Gastrocnemius medialis (tissue), 4 donors: Measurements from ENCODE around the gene RPA3. TPM values are rescaled to one million over a fixed set of nuclear protein-coding genes. Genes with fewer than 3 reads are reported as not detected.

Experiments used
- ATAC-seq, 2 donors: fragments of 150-250 bp; one replicate each; pipeline ENCODE4 v1.9.1; 2016
- DNase-seq, 2 donors: peaks; one replicate each; pipeline ENCODE4 v3.0.0-alpha.2; 2019
- H3K27ac ChIP-seq, 4 donors: fragments of 200-600 bp; sonication (generic); 1 replicate in 1 of 4; 2 replicates in 3 of 4; pipeline ENCODE4 v1.5.1; 2016 to 2018; ENCODE audit warnings: mild to moderate bottlenecking in 2 of 4, moderate library complexity in 1 of 4
- H3K27me3 ChIP-seq, 3 donors: fragments of 200-600 bp; sonication (generic) in 2 of 3; 1 replicate in 1 of 3; 2 replicates in 2 of 3; pipeline versions ENCODE4 v1.5.1 to v1.6.0; 2016 to 2019; ENCODE audit warnings: mild to moderate bottlenecking in 1 of 3, moderate library complexity in 1 of 3
- H3K36me3 ChIP-seq, 2 donors: fragments of 200-600 bp; sonication (generic) in 1 of 2; one replicate each; pipeline ENCODE4 v1.5.1; 2017 to 2018
- H3K4me1 ChIP-seq, 2 donors: fragments of 200-600 bp; sonication (generic) in 1 of 2; one replicate each; pipeline ENCODE4 v1.5.1; 2016 to 2017; ENCODE audit warnings: mild to moderate bottlenecking in 2 of 2
- H3K4me3 ChIP-seq, 4 donors: fragments of 200-600 bp; sonication (generic) in 3 of 4; 1 replicate in 1 of 4; 2 replicates in 3 of 4; pipeline ENCODE4 v1.5.1; 2016 to 2019; ENCODE audit warnings: mild to moderate bottlenecking in 2 of 4
- H3K9me3 ChIP-seq, 3 donors: fragments of 200-600 bp; sonication (generic) in 2 of 3; 1 replicate in 1 of 3; 2 replicates in 2 of 3; pipeline ENCODE4 v1.5.1; 2016 to 2019
- CTCF ChIP-seq, 5 experiments: fragments of 450-650 bp in 3 of 5; fragments of 200-600 bp in 2 of 5; sonication (generic) in 2 of 5; IDR thresholded peaks in 4 of 5; conservative IDR thresholded peaks in 1 of 5; 1 replicate in 4 of 5; 2 replicates in 1 of 5; pipeline ENCODE4 v1.5.1; 2016 to 2019; ENCODE audit warnings: antibody characterized with exemption in 5 of 5, mild to moderate bottlenecking in 3 of 5, moderate library complexity in 3 of 5
- POLR2A ChIP-seq, 2 donors: fragments of 450-650 bp; IDR thresholded peaks; one replicate each; pipeline ENCODE4 v1.6.1; 2017; ENCODE audit warnings: antibody characterized with exemption in 2 of 2, mild to moderate bottlenecking in 2 of 2, moderate library complexity in 2 of 2
- in situ Hi-C, 4 donors: fragments of 200-750 bp; cut with MboI; loops; one replicate each; pipeline versions ENCODE4 v1.15.0 to v1.8.0; 2017; ENCODE audit warnings: low sequenced_read_pairs in 4 of 4
- intact Hi-C: fragments of 100-400 bp; cut with DNase I; formaldehyde crosslinking; loops from one replicate; pipeline ENCODE4 v1.15.1; 2023; ENCODE audit warnings: low total_unique reads
- total RNA-seq, 4 donors: library from RNA; depleted of rRNA; stranded (reverse); fragments of >200 nt; gene quantifications; one replicate each; pipeline versions ENCODE4 v1.1.0 to v1.2.3, GENCODE V29; 2016

RPA3 gene
- total RNA-seq, 4 donors from 2014 or later = 4.7 to 14.3 (median 12.5) TPM

- no peak for TF ChIP-seq CTCF (IDR thresholded peaks at IDR 0.05 in 4 of 5, conservative IDR thresholded peaks at IDR 0.05 in 1 of 5)
- no peak for TF ChIP-seq POLR2A (IDR thresholded peaks at IDR 0.05)
- no peaks in the 10 kb centered on the region for H3K36me3 ChIP-seq
- H3K4me1 ChIP-seq = peaks cover 0 to 19% of the 10 kb centered on the region in 2 donors
- no peaks in the 10 kb centered on the region for H3K9me3 ChIP-seq
- no peak for DNase-seq
- no peak overlapping the region for H3K4me3 ChIP-seq
- no peak overlapping the region for H3K27ac ChIP-seq
- H3K27me3 ChIP-seq = no peaks in the 10 kb centered on the region
- no peak for ATAC-seq
- in situ Hi-C loops = no loop called here
- intact Hi-C loops = no loop called here
These were observed 20.2 kb upstream of the RPA3 start for GRCh38 chr7:7738622-7739021.

- H3K36me3 ChIP-seq = no peaks in the 10 kb centered on the region
- no peak for TF ChIP-seq CTCF (IDR thresholded peaks at IDR 0.05 in 4 of 5, conservative IDR thresholded peaks at IDR 0.05 in 1 of 5)
- TF ChIP-seq POLR2A (IDR thresholded peaks at IDR 0.05) = no peak
- no peaks in the 10 kb centered on the region for H3K27me3 ChIP-seq
- DNase-seq = no peak
- peaks cover 0 to 19% of the 10 kb centered on the region in 2 donors for H3K4me1 ChIP-seq
- no peak for ATAC-seq
- in situ Hi-C loops (no loop called here), intact Hi-C loops (no loop called here)
- H3K9me3 ChIP-seq = no peaks in the 10 kb centered on the region
- H3K27ac ChIP-seq = no peak overlapping the region
- no peak overlapping the region for H3K4me3 ChIP-seq
These were observed 19.8 kb upstream of the RPA3 start for GRCh38 chr7:7738177-7738576.

- Histone ChIP-seq H3K27ac (no peak overlapping the region), H3K4me1 (peaks cover 3 to 20% of the 10 kb centered on the region in 2 donors), H3K36me3 (no peaks in the 10 kb centered on the region), H3K9me3 (no peaks in the 10 kb centered on the region), H3K27me3 (no peaks in the 10 kb centered on the region), H3K4me3 (no peak overlapping the region)
- in situ Hi-C loops (no loop called here), intact Hi-C loops (no loop called here)
- TF ChIP-seq POLR2A (IDR thresholded peaks at IDR 0.05) = no peak
- TF ChIP-seq CTCF (IDR thresholded peaks at IDR 0.05 in 4 of 5, conservative IDR thresholded peaks at IDR 0.05 in 1 of 5) = no peak
- DNase-seq = no peak
- ATAC-seq = no peak
These were observed 19.3 kb upstream of the RPA3 start for GRCh38 chr7:7737674-7738073.

- intact Hi-C loops = no loop called here
- Histone ChIP-seq H3K36me3 (no peaks in the 10 kb centered on the region), H3K27me3 (no peaks in the 10 kb centered on the region), H3K9me3 (no peaks in the 10 kb centered on the region), H3K4me1 (peaks cover 8 to 29% of the 10 kb centered on the region in 2 donors), H3K27ac (no peak overlapping the region), H3K4me3 (no peak overlapping the region)
- no peak for TF ChIP-seq POLR2A (IDR thresholded peaks at IDR 0.05)
- TF ChIP-seq CTCF (IDR thresholded peaks at IDR 0.05 in 4 of 5, conservative IDR thresholded peaks at IDR 0.05 in 1 of 5) = no peak
- DNase-seq (no peak), ATAC-seq (no peak)
- in situ Hi-C loops = no loop called here
These were observed 18.3 kb upstream of the RPA3 start for GRCh38 chr7:7736671-7737070.

- in situ Hi-C loops (no loop called here), intact Hi-C loops (no loop called here)
- no peak overlapping the region for H3K4me3 ChIP-seq
- ATAC-seq = peak; percentile 21 to 56
- no peaks in the 10 kb centered on the region for H3K9me3 ChIP-seq
- TF ChIP-seq POLR2A (IDR thresholded peaks at IDR 0.05) (no peak), CTCF (IDR thresholded peaks at IDR 0.05 in 4 of 5, conservative IDR thresholded peaks at IDR 0.05 in 1 of 5) (no peak)
- H3K27me3 ChIP-seq = no peaks in the 10 kb centered on the region
- DNase-seq = no peak
- no peaks in the 10 kb centered on the region for H3K36me3 ChIP-seq
- H3K4me1 ChIP-seq = peaks cover 8 to 10% of the 10 kb centered on the region in 2 donors
- H3K27ac ChIP-seq = peak overlapping the region in 3 of 4 donors; percentile 9 to 14 (median 11)
These were observed 14.3 kb upstream of the RPA3 start for GRCh38 chr7:7732621-7733281.
